Body of pancreas (tissue), 4 donors: ENCODE results near the gene GNG12.
A peak's percentile ranks its signal among the peaks of the same experiment; 100 is the strongest.

Source experiments
- POLR2A ChIP-seq, 3 donors: fragments of 450-650 bp; IDR thresholded peaks; one replicate each; pipeline ENCODE4 v1.6.1; 2016; ENCODE audit warnings: antibody characterized with exemption in 3 of 3, mild to moderate bottlenecking in 2 of 3
- TF ChIP-seq, protein P1 (sequence below), 7 experiments: fragments of 450-650 bp in 4 of 7; fragments of 200-600 bp in 3 of 7; sonication (generic) in 3 of 7; IDR thresholded peaks; one replicate each; pipeline ENCODE4 v1.5.1; 2016 to 2019; ENCODE audit warnings: antibody characterized with exemption in 7 of 7

- TF ChIP-seq, protein P1, sequence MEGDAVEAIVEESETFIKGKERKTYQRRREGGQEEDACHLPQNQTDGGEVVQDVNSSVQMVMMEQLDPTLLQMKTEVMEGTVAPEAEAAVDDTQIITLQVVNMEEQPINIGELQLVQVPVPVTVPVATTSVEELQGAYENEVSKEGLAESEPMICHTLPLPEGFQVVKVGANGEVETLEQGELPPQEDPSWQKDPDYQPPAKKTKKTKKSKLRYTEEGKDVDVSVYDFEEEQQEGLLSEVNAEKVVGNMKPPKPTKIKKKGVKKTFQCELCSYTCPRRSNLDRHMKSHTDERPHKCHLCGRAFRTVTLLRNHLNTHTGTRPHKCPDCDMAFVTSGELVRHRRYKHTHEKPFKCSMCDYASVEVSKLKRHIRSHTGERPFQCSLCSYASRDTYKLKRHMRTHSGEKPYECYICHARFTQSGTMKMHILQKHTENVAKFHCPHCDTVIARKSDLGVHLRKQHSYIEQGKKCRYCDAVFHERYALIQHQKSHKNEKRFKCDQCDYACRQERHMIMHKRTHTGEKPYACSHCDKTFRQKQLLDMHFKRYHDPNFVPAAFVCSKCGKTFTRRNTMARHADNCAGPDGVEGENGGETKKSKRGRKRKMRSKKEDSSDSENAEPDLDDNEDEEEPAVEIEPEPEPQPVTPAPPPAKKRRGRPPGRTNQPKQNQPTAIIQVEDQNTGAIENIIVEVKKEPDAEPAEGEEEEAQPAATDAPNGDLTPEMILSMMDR (IDR thresholded peaks at IDR 0.05), result peak in 3 of 7 experiments; percentile 1 to 18 (median 11)
- TF ChIP-seq POLR2A (IDR thresholded peaks at IDR 0.05), result no peak
These were observed 132.4 kb downstream of the GNG12 start for GRCh38 chr1:67700692-67701410.
